Loucy (cell line): ENCODE results near the gene TSPAN9.

Source experiments
- H2AFZ ChIP-seq: fragments of 200-600 bp; sonication (generic); 2 replicates; pipeline ENCODE4 v1.6.0; 2016; ENCODE audit warnings: antibody characterized with exemption, mild to moderate bottlenecking, low read length, moderate library complexity
- H3F3A ChIP-seq: fragments of 200-600 bp; 2 replicates; pipeline ENCODE4 v1.6.0; 2016; ENCODE audit warnings: antibody characterized with exemption, low read depth, mild to moderate bottlenecking
- H3K27me3 ChIP-seq: fragments of 200-600 bp; sonication (generic); 2 replicates; pipeline ENCODE4 v1.6.1; 2014; ENCODE audit warnings: low read length, mild to moderate bottlenecking; ENCODE audit not compliant: insufficient read depth, poor library complexity, severe bottlenecking
- H3K36me3 ChIP-seq: fragments of 200-600 bp; sonication (generic); 2 replicates; pipeline ENCODE4 v1.6.1; 2016; ENCODE audit warnings: low read length; ENCODE audit not compliant: insufficient read depth
- H3K4me1 ChIP-seq: fragments of 200-600 bp; sonication (generic); 2 replicates; pipeline ENCODE4 v1.5.1; 2014; ENCODE audit warnings: low read length, mild to moderate bottlenecking; ENCODE audit not compliant: insufficient read depth, poor library complexity, severe bottlenecking
- H3K4me2 ChIP-seq: fragments of 200-600 bp; sonication (generic); 2 replicates; pipeline ENCODE4 v1.6.0; 2014; ENCODE audit warnings: antibody characterized with exemption, low read length, low read depth, mild to moderate bottlenecking; ENCODE audit not compliant: poor library complexity, severe bottlenecking
- H3K4me3 ChIP-seq: fragments of 200-600 bp; sonication (generic); 2 replicates; pipeline ENCODE4 v1.5.1; 2014; ENCODE audit warnings: low read length, mild to moderate bottlenecking, mixed read lengths; ENCODE audit not compliant: poor library complexity, severe bottlenecking
- H3K79me2 ChIP-seq: fragments of 200-600 bp; sonication (generic); 2 replicates; pipeline ENCODE4 v1.6.1; 2014; ENCODE audit warnings: low read length; ENCODE audit not compliant: insufficient read depth
- H3K9ac ChIP-seq: fragments of 200-600 bp; sonication (generic); 2 replicates; pipeline ENCODE4 v1.6.0; 2014; ENCODE audit warnings: mild to moderate bottlenecking, low read depth, low read length, moderate library complexity; ENCODE audit not compliant: poor library complexity, severe bottlenecking
- H3K9me2 ChIP-seq: fragments of 200-600 bp; sonication (generic); replicated peaks from 2 replicates; pipeline ENCODE4 v1.6.1; 2016; ENCODE audit warnings: low read depth, low read length, mixed read lengths
- H3K9me3 ChIP-seq: fragments of 200-600 bp; sonication (generic); 2 replicates; pipeline ENCODE4 v1.6.1; 2014; ENCODE audit warnings: mild to moderate bottlenecking, antibody characterized with exemption, low read length, low read depth; ENCODE audit not compliant: insufficient read depth
- H4K20me1 ChIP-seq: fragments of 200-600 bp; sonication (generic); 2 replicates; pipeline ENCODE4 v1.6.0; 2014; ENCODE audit warnings: antibody characterized with exemption, low read length, mild to moderate bottlenecking; ENCODE audit not compliant: insufficient read depth, poor library complexity, severe bottlenecking
- CTCF ChIP-seq: fragments of 200-600 bp; sonication (generic); conservative IDR thresholded peaks from 2 replicates; pipeline ENCODE4 v1.5.1; 2014; ENCODE audit warnings: mild to moderate bottlenecking, antibody characterized with exemption, low read length
- EZH2phosphoT487 ChIP-seq: fragments of 200-600 bp; IDR thresholded peaks from 2 replicates; pipeline ENCODE4 v1.6.1; 2018; ENCODE audit warnings: antibody characterized with exemption, mild to moderate bottlenecking, moderate library complexity, borderline replicate concordance

TSPAN9 gene

GRCh38 chr12:3302401-3303041, 225.3 kb downstream of the TSPAN9 start:
- Histone ChIP-seq H4K20me1 (no peaks in the 10 kb centered on the region), H3K4me3 (no peak overlapping the region), H3K79me2 (no peaks in the 10 kb centered on the region), H3K9me2 (no peaks in the 10 kb centered on the region), H3K4me1 (peaks cover 5% of the 10 kb centered on the region), H3K36me3 (no peaks in the 10 kb centered on the region), H2AFZ (no peak overlapping the region), H3F3A (no peaks in the 10 kb centered on the region), H3K9ac (no peak overlapping the region), H3K9me3 (no peaks in the 10 kb centered on the region), H3K4me2 (no peak overlapping the region), H3K27me3 (no peaks in the 10 kb centered on the region)
- TF ChIP-seq EZH2phosphoT487 (no peak), CTCF (no peak)

DNA sequence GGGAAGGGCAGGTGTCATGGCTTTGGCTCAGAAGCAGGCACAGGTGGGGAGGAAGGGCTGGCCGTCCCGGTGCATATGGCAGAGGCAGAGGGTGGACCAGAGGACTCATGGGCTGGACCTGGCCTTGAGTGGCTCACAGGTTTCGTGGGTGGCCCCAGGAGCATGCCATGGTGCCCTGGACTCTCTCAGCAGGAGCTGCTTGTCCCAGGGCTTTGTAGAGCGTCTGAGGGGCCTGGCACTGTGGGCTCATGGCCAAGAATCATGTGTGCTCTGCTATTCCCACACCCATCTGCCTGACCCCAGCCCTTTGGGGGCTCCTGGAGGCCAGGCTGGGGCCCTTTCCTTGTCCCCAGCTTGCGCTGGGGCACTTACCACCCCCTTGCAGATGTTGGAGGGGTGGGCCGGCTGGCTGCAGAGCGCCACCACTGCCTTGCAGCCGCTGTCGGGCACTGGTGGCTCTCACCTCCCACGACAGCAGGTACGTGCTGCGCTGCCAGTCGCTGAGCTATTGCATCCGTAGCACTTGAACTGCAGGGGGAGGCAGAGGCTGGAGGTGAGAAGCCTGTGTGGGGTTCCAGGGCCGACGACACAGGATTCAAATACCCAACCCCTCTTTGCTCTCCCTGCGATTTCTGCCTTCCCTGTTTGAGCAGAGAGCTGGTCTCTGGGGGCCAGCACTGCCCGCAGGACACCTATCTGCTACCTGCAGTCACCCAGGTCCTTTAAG, 226.4 kb downstream of the TSPAN9 start:
- Histone ChIP-seq H3K27me3 (no peaks in the 10 kb centered on the region), H3K9ac (no peak overlapping the region), H3F3A (no peaks in the 10 kb centered on the region), H4K20me1 (no peaks in the 10 kb centered on the region), H3K4me3 (no peak overlapping the region), H3K9me3 (no peaks in the 10 kb centered on the region), H2AFZ (no peak overlapping the region), H3K79me2 (no peaks in the 10 kb centered on the region), H3K4me2 (no peak overlapping the region), H3K9me2 (no peaks in the 10 kb centered on the region), H3K36me3 (no peaks in the 10 kb centered on the region), H3K4me1 (peaks cover 5% of the 10 kb centered on the region)
- TF ChIP-seq CTCF (no peak), EZH2phosphoT487 (no peak)

DNA sequence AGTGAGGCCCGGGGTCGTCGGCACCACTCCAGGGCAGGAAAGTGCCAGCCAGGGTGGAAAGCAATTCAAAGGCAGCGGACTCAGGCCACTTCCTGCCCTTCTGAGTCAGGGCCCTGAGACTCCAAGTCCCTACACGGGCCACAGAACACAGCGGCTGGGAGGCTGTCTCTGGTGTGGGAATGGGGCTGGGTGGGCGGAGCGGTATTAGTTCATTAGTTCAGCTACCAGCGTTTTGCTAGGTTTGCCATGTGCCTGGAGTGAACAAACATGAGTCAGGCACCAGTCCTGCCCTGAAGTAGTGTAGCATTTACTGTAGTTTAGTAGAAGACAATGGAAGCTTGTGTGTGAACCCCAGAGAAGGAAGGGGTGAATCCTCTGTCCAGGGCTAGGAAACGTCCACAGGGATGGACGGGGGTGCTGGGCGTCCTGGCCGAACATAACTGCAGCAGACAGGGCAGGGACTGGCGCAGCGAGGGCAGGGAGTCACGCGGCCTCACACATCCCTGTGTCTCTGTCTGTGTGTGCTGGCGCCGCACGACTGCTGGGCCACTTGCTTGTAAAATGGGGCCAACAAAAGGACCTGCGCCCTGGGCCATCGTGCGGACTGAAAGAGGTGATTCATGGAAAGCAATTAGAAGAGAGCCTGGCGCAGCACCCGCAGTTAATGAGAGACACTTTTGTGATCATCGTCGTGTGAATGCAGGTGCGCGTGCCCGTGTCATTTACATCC, 227.4 kb downstream of the TSPAN9 start:
- Histone ChIP-seq H3K9me2 (no peaks in the 10 kb centered on the region), H3K27me3 (no peaks in the 10 kb centered on the region), H3K79me2 (no peaks in the 10 kb centered on the region), H3K9ac (no peak overlapping the region), H3K4me1 (peaks cover 5% of the 10 kb centered on the region), H3F3A (no peaks in the 10 kb centered on the region), H4K20me1 (no peaks in the 10 kb centered on the region), H3K4me2 (no peak overlapping the region), H3K36me3 (no peaks in the 10 kb centered on the region), H2AFZ (no peak overlapping the region), H3K9me3 (no peaks in the 10 kb centered on the region), H3K4me3 (no peak overlapping the region)
- TF ChIP-seq EZH2phosphoT487 (no peak), CTCF (no peak)
